ENCODE measurements around the gene HMGXB4.

GRCh38 chr22:35306350-35306967, 49.2 kb downstream of the HMGXB4 start:
- TF ChIP-seq CTCF (IDR thresholded peaks at IDR 0.05): no peak
- no peak for TF ChIP-seq POLR2AphosphoS5 (IDR thresholded peaks at IDR 0.05)
